ENCODE results near the gene ROR2.
"Not testable (repeated sequence)": the region's sequence is repeated elsewhere in the genome, so short reads cannot be mapped to it uniquely, and the experiment has no call there.

ROR2 gene

GRCh38 chr9:91814753-91815152 is 135.3 kb downstream of the ROR2 start:
- no peak for DNase-seq

GRCh38 chr9:91814201-91814600 is 135.8 kb downstream of the ROR2 start:
- DNase-seq = no peak

- no peak for DNase-seq
Observed at GRCh38 chr9:91813176-91813795, 136.7 kb downstream of the ROR2 start.

GRCh38 chr9:91812191-91812590 is 137.8 kb downstream of the ROR2 start:
- DNase-seq = no peak

GRCh38 chr9:91811024-91811909 is 138.8 kb downstream of the ROR2 start:
- DNase-seq = no peak

- DNase-seq = no peak
Observed at GRCh38 chr9:91810286-91810905, 139.6 kb downstream of the ROR2 start.

- no peak for DNase-seq
Observed at GRCh38 chr9:91809581-91810285, 140.3 kb downstream of the ROR2 start.

- DNase-seq = no peak
Observed at GRCh38 chr9:91807643-91808246, 142.3 kb downstream of the ROR2 start.

GRCh38 chr9:91805031-91805430 is 145.0 kb downstream of the ROR2 start:
- DNase-seq = no peak

GRCh38 chr9:91803970-91804752 is 145.9 kb downstream of the ROR2 start:
- DNase-seq = no peak

- DNase-seq = no peak
Observed at GRCh38 chr9:91803151-91803940, 146.7 kb downstream of the ROR2 start.

- no peak for DNase-seq
Observed at GRCh38 chr9:91802391-91802790, 147.6 kb downstream of the ROR2 start.

GRCh38 chr9:91800473-91801030 is 149.5 kb downstream of the ROR2 start:
- no peak for DNase-seq

GRCh38 chr9:91799113-91799744 is 150.8 kb downstream of the ROR2 start:
- DNase-seq = no peak

- DNase-seq = not testable (repeated sequence)
Observed at GRCh38 chr9:91798273-91799112, 151.5 kb downstream of the ROR2 start.

GRCh38 chr9:91797517-91797916 is 152.5 kb downstream of the ROR2 start:
- DNase-seq = not testable (repeated sequence)

- DNase-seq = not testable (repeated sequence)
Observed at GRCh38 chr9:91796516-91796915, 153.5 kb downstream of the ROR2 start.

GRCh38 chr9:91795598-91796241 is 154.3 kb downstream of the ROR2 start:
- DNase-seq = no peak

- DNase-seq = not testable (repeated sequence)
Observed at GRCh38 chr9:91793371-91793770, 156.7 kb downstream of the ROR2 start.
